ENCODE results near the gene P3H4. TPM values are rescaled to one million over a fixed set of nuclear protein-coding genes. Genes with fewer than 3 reads are reported as not detected.
A peak's percentile ranks its signal among the peaks of the same experiment; 100 is the strongest.

P3H4 gene
- total RNA-seq, 1 experiment from 2014 or later = 24.0 TPM

- H3K27me3 Mint-ChIP-seq (ENCODE audit: low read depth) = no peaks in the 10 kb centered on the region
- peaks cover 8% of the 10 kb centered on the region for H3K23me2 ChIP-seq (ENCODE audit: insufficient read length, low read depth, low read length, poor library complexity, severe bottlenecking)
- H2BK5ac ChIP-seq (ENCODE audit: insufficient read length, low read length) = no peak overlapping the region
- H2BK120ac ChIP-seq (ENCODE audit: low read depth, low read length, poor library complexity, severe bottlenecking) = no peak overlapping the region
- H3T11ph ChIP-seq (ENCODE audit: low read length) = no peak overlapping the region
- H3K4me1 Mint-ChIP-seq = peaks cover 15 to 45% of the 10 kb centered on the region in 2 experiments
- H3K27ac Mint-ChIP-seq = peak overlapping the region in 2 of 3 experiments; percentile 20 to 49; a peak in 2 of 7 replicates
- H4K91ac ChIP-seq (ENCODE audit: insufficient read length, low read depth, low read length) = no peak overlapping the region
- H4K20me1 ChIP-seq (ENCODE audit: control insufficient read depth, insufficient read depth, insufficient read length) = no peaks in the 10 kb centered on the region
- H3K4me1 ChIP-seq (ENCODE audit: insufficient read depth, low read length) = peaks cover 4% of the 10 kb centered on the region; the same call in 1 of the 2 replicates
- peaks cover 2% of the 10 kb centered on the region for H3K79me1 ChIP-seq (ENCODE audit: insufficient read depth, low read depth, low read length, poor library complexity, severe bottlenecking)
- no peak overlapping the region for H3K18ac ChIP-seq (ENCODE audit: insufficient read length, low read depth, low read length)
- H3K14ac ChIP-seq (ENCODE audit: insufficient read depth, low read length) = no peak overlapping the region
- no peak overlapping the region for H2BK20ac ChIP-seq (ENCODE audit: low read depth, low read length, poor library complexity, severe bottlenecking)
- H2BK12ac ChIP-seq (ENCODE audit: insufficient read length, low read depth, low read length) = no peak overlapping the region
- H4K5ac ChIP-seq (ENCODE audit: insufficient read length, low read depth, low read length) = no peak overlapping the region
- H2AFZ ChIP-seq (ENCODE audit: low read length) = no peak overlapping the region
- TF ChIP-seq CTCF (conservative IDR thresholded peaks at IDR 0.05) = no peak
- H3K9me3 ChIP-seq (ENCODE audit: control insufficient read depth, low read depth, low read length) = no peaks in the 10 kb centered on the region
- peaks cover 12% of the 10 kb centered on the region; the same call in 1 of the 2 replicates for H3K79me2 ChIP-seq (ENCODE audit: insufficient read depth, low read length)
- peak overlapping the region in 1 of 2 experiments; percentile 60; a peak in 1 of 5 replicates for H3K4me3 Mint-ChIP-seq
- no peak overlapping the region for H4K8ac ChIP-seq (replicated peaks; ENCODE audit: insufficient read length, low read depth, low read length)
- no peak overlapping the region for H3K23ac ChIP-seq (ENCODE audit: insufficient read length, low read depth, low read length)
- H3K4ac ChIP-seq (ENCODE audit: low read depth, low read length) = no peak overlapping the region
- no peak for DNase-seq
- WGBS (ENCODE audit: extremely low coverage, insufficient read length, low lambda C conversion rate) = no CpG with 5 or more reads among the region's 20 CpGs
- H3K56ac ChIP-seq (ENCODE audit: insufficient read length, low read depth, low read length) = no peak overlapping the region
- H3K27ac ChIP-seq (ENCODE audit: insufficient read length, low read depth, low read length) = no peak overlapping the region
- no peak overlapping the region for H2AK5ac ChIP-seq (ENCODE audit: insufficient read length, low read length)
- no peak overlapping the region for H2BK15ac ChIP-seq (ENCODE audit: low read depth, low read length)
- no peak overlapping the region for H3K9ac ChIP-seq (ENCODE audit: extremely low read depth, insufficient read length, low read length)
- no peaks in the 10 kb centered on the region for H3K9me3 Mint-ChIP-seq
- no peaks in the 10 kb centered on the region for H3K27me3 ChIP-seq (ENCODE audit: insufficient read depth, low read length)
- peaks cover 20 to 43% (median 38%) of the 10 kb centered on the region in 3 experiments; a peak in 6 of 7 replicates for H3K36me3 Mint-ChIP-seq (ENCODE audit: insufficient read depth in 1 of 3, low read depth in 3 of 3)
- no peak overlapping the region for H3K4me2 ChIP-seq (ENCODE audit: insufficient read depth, insufficient read length, low read length)
These were observed 6.3 kb upstream of the P3H4 start for GRCh38 chr17:41818024-41818423.

Measured in H9 (cell line).